ENCODE measurements around the gene ISY1.
A peak's percentile ranks its signal among the peaks of the same experiment; 100 is the strongest.

DNA sequence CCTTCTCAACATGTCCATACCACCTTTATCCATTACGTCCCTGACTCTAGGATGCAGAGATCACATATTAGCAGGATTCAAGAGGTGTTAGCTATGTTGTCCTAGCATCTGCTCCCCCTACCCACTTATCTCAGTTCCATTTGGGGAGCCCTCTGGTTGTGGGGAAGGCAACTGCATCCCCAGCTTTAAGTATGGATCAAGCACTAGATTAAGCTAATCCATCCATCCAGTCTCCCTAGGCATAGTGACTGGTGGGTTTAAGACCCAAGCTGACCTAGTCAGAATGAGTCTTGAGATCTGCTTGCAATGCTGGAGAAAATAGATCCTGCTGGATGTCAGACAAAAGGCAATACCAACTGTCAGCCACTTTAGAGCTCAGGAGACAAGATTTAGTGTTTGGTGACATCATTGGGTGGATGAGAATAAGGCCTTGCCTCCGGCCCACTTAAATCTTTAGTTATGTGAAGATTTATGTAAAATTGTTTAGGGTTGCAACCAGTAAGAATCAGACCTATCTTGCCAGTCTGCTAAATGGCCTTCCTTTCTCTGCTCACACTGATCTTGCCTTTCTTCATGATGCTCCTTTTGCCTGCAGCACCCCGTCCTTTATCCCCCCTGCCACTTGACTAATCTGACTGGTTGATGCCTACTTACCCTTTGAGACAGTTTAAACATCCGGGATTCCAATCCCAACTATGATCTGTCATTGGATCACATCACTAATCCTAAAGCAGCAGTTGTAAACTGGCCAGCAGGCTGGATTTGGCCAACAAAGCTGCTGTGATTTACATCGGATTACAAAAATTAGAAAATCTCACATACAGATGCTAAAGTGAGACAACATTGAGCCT is 2.1 kb upstream of the ISY1 start:
- TF ChIP-seq POLR2A (IDR thresholded peaks at IDR 0.05; ENCODE audit: low read depth, low read length) (no peak), SMC3 (IDR thresholded peaks at IDR 0.05; ENCODE audit: low read depth, low read length) (no peak), RAD21 (IDR thresholded peaks at IDR 0.05; ENCODE audit: low read length) (no peak), MAFK (IDR thresholded peaks at IDR 0.05; ENCODE audit: low read depth, low read length) (no peak)
- TF ChIP-seq, protein P1, sequence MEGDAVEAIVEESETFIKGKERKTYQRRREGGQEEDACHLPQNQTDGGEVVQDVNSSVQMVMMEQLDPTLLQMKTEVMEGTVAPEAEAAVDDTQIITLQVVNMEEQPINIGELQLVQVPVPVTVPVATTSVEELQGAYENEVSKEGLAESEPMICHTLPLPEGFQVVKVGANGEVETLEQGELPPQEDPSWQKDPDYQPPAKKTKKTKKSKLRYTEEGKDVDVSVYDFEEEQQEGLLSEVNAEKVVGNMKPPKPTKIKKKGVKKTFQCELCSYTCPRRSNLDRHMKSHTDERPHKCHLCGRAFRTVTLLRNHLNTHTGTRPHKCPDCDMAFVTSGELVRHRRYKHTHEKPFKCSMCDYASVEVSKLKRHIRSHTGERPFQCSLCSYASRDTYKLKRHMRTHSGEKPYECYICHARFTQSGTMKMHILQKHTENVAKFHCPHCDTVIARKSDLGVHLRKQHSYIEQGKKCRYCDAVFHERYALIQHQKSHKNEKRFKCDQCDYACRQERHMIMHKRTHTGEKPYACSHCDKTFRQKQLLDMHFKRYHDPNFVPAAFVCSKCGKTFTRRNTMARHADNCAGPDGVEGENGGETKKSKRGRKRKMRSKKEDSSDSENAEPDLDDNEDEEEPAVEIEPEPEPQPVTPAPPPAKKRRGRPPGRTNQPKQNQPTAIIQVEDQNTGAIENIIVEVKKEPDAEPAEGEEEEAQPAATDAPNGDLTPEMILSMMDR (conservative IDR thresholded peaks at IDR 0.05; ENCODE audit: low read depth, low read length) = peak; percentile 22; the same call in 1 of the 2 replicates
